OCI-LY7 (cell line): ENCODE measurements around the gene NDUFB5. TPM values are rescaled to one million over a fixed set of nuclear protein-coding genes. Genes with fewer than 3 reads are reported as not detected.

Experiments used
- BruUV-seq: library from RNA; stranded (reverse); fragments of 400-500 nt; replicated peaks from 2 replicates; lab custom pipeline; 2021; lab: Mats Ljungman, UMichigan
- CTCF ChIA-PET: fragments of 300-600 bp; sonication (Branson Sonifier 250); formaldehyde crosslinking; loops from one replicate; lab custom pipeline; 2022; ENCODE audit warnings: antibody characterized with exemption; ENCODE audit not compliant: unreplicated experiment; lab: Charles Lee
- POLR2A ChIA-PET: fragments of 300-600 bp; sonication (Branson Sonifier 250); formaldehyde crosslinking; loops from one replicate; lab custom pipeline; 2022; ENCODE audit warnings: antibody characterized with exemption; lab: Charles Lee
- DNase-seq: peaks from one replicate; pipeline ENCODE4 v3.0.0-alpha.2; 2015; ENCODE audit warnings: low spot score
- H2AFZ ChIP-seq: fragments of 200-600 bp; sonication (generic), shearing (Covaris generic); 2 replicates; pipeline ENCODE4 v1.6.1; 2014; ENCODE audit warnings: mild to moderate bottlenecking, antibody characterized with exemption, low read length, moderate library complexity
- H3K27ac ChIP-seq: fragments of 200-600 bp; sonication (generic); 2 replicates; pipeline ENCODE4 v1.5.1; 2014; ENCODE audit warnings: mixed run types, low read depth, mild to moderate bottlenecking, moderate library complexity, low read length, inconsistent platforms; ENCODE audit not compliant: poor library complexity, severe bottlenecking
- H3K36me3 ChIP-seq: fragments of 200-600 bp; sonication (generic); 2 replicates; pipeline ENCODE4 v1.6.1; 2014; ENCODE audit warnings: mild to moderate bottlenecking, antibody characterized with exemption, low read length, moderate library complexity, mixed read lengths; ENCODE audit not compliant: insufficient read depth
- H3K4me1 ChIP-seq: fragments of 200-600 bp; sonication (generic); 2 replicates; pipeline ENCODE4 v1.5.1; 2014; ENCODE audit warnings: mild to moderate bottlenecking, low read length; ENCODE audit not compliant: insufficient read depth, poor library complexity, severe bottlenecking
- H3K4me2 ChIP-seq: fragments of 200-600 bp; sonication (generic); 2 replicates; pipeline ENCODE4 v1.6.1; 2014; ENCODE audit warnings: mild to moderate bottlenecking, low read length
- H3K4me3 ChIP-seq: fragments of 200-600 bp; sonication (generic); 2 replicates; pipeline ENCODE4 v1.5.1; 2014; ENCODE audit warnings: mild to moderate bottlenecking, low read depth, low read length; ENCODE audit not compliant: poor library complexity, severe bottlenecking
- H3K79me2 ChIP-seq: fragments of 200-600 bp; sonication (generic); 2 replicates; pipeline ENCODE4 v1.6.1; 2016; ENCODE audit warnings: low read depth, mild to moderate bottlenecking, low read length, moderate library complexity, mixed read lengths; ENCODE audit not compliant: insufficient read depth
- H3K9me2 ChIP-seq: fragments of 200-600 bp; sonication (generic); 2 replicates; pipeline ENCODE4 v1.6.1; 2016; ENCODE audit warnings: mild to moderate bottlenecking, low read length, mixed read lengths; ENCODE audit not compliant: insufficient read depth
- H3K9me3 ChIP-seq: fragments of 200-600 bp; sonication (generic); 2 replicates; pipeline ENCODE4 v1.6.1; 2014; ENCODE audit warnings: mild to moderate bottlenecking, mixed run types, low read length, mixed read lengths
- H4K20me1 ChIP-seq: fragments of 200-600 bp; sonication (generic); 2 replicates; pipeline ENCODE4 v1.6.1; 2014; ENCODE audit warnings: mild to moderate bottlenecking, antibody characterized with exemption, low read length, moderate library complexity, mixed read lengths; ENCODE audit not compliant: insufficient read depth
- CTCF ChIP-seq: fragments of 200-600 bp; sonication (generic); conservative IDR thresholded peaks from 2 replicates; pipeline ENCODE4 v1.5.1; 2014; ENCODE audit warnings: mild to moderate bottlenecking, antibody characterized with exemption, low read length, moderate library complexity, mixed read lengths
- EZH2phosphoT487 ChIP-seq: fragments of 200-600 bp; sonication (generic); IDR thresholded peaks from 2 replicates; pipeline ENCODE4 v1.6.1; 2018; ENCODE audit warnings: low read depth, borderline replicate concordance, mild to moderate bottlenecking, mixed run types, antibody characterized with exemption, low read length, moderate library complexity, mixed read lengths
- intact Hi-C: fragments of 100-400 bp; cut with micrococcal nuclease; formaldehyde crosslinking; loops from one replicate; pipeline ENCODE4 v1.10.0; 2022; ENCODE audit not compliant: unreplicated experiment
- small RNA-seq: library from RNA; depleted of rRNA; stranded (forward); fragments of <200 nt; gene quantifications from one replicate; pipeline ENCODE3, GENCODE V24; 2014
- total RNA-seq, 2 experiments: library from RNA; depleted of rRNA in 1 of 2; stranded (reverse); fragments of >200 nt in 1 of 2; shearing (Covaris generic) in 1 of 2; gene quantifications; 2 replicates each; pipeline ENCODE4 v1.2.3, GENCODE V29; 2014 to 2022

The NDUFB5 gene
- total RNA-seq, 2 experiments from 2014 or later: 81.5 to 112 TPM

- Histone ChIP-seq H3K4me2 (no peak overlapping the region), H3K79me2 (peaks cover 98% of the 10 kb centered on the region), H4K20me1 (peaks cover 12% of the 10 kb centered on the region), H3K27ac (no peak overlapping the region), H3K36me3 (peaks cover 15% of the 10 kb centered on the region), H3K9me3 (no peaks in the 10 kb centered on the region), H3K4me3 (no peak overlapping the region), H3K4me1 (no peaks in the 10 kb centered on the region), H3K9me2 (no peaks in the 10 kb centered on the region), H2AFZ (no peak overlapping the region)
- no TSS peak for BruUV-seq
- TF ChIP-seq EZH2phosphoT487 (no peak), CTCF (no peak)
- CTCF ChIA-PET: no interaction called here
- no peak for DNase-seq
- POLR2A ChIA-PET: interaction anchor here (1.6 kb wide), 1 partner anchor 13 kb away, joined by 6 read pairs; no protein-coding TSS in a partner anchor
- intact Hi-C loops: no loop called here
Measured at GRCh38 chr3:179673523-179673922, 68.9 kb downstream of the NDUFB5 start.

GRCh38 chr3:179676081-179676480 is 71.5 kb downstream of the NDUFB5 start:
- H4K20me1 ChIP-seq: peaks cover 12% of the 10 kb centered on the region

More at GRCh38 chr3:179676081-179676480, 71.5 kb downstream of the NDUFB5 start:
- TF ChIP-seq EZH2phosphoT487 (no peak), CTCF (no peak)
- Histone ChIP-seq H3K4me1 (no peaks in the 10 kb centered on the region), H3K4me2 (no peak overlapping the region), H3K4me3 (no peak overlapping the region), H3K36me3 (peaks cover 9% of the 10 kb centered on the region; the same call in 1 of the 2 replicates), H2AFZ (no peak overlapping the region), H3K9me2 (no peaks in the 10 kb centered on the region), H3K79me2 (peaks cover 98% of the 10 kb centered on the region), H3K27ac (no peak overlapping the region), H3K9me3 (no peaks in the 10 kb centered on the region)
- ChIA-PET CTCF (no interaction called here), POLR2A (interaction anchor here (1.2 to 1.4 kb wide), 2 partner anchors 16 to 18 kb away, joined by 3 read pairs; no protein-coding TSS in a partner anchor)
- intact Hi-C loops: no loop called here
- BruUV-seq: no TSS peak
- DNase-seq: no peak

Small RNA genes within 50 kb of the gene (small RNA-seq; reads per million reads assigned to genes)
- gene AC090425.1 (not detected), gene RF01210 (not detected)

Other genes starting within 250 kb of the NDUFB5 start
- 3.0 and 3.7 TPM in 2 replicates for gene GNB4, start 153.3 kb upstream of the NDUFB5 start, total RNA-seq (2014; rRNA removed; shearing (Covaris generic))
- 9.5 and 16.2 TPM in 2 replicates for gene GNB4, start 153.3 kb upstream of the NDUFB5 start, total RNA-seq (2022)
- gene ACTL6A, start 41.9 kb upstream of the NDUFB5 start, total RNA-seq (2014; rRNA removed; shearing (Covaris generic)): 92.9 and 127 TPM in 2 replicates
- gene ACTL6A, start 41.9 kb upstream of the NDUFB5 start, total RNA-seq (2022): 125 and 126 TPM in 2 replicates
- 25.9 and 50.4 TPM in 2 replicates for gene MRPL47, start 156 bp upstream of the NDUFB5 start, total RNA-seq (2014; rRNA removed; shearing (Covaris generic))
- gene MRPL47, start 156 bp upstream of the NDUFB5 start, total RNA-seq (2022): 42.5 and 47.2 TPM in 2 replicates
- 23.7 and 25.8 TPM in 2 replicates for gene USP13, start 48.2 kb downstream of the NDUFB5 start, total RNA-seq (2014; rRNA removed; shearing (Covaris generic))
- gene USP13, start 48.2 kb downstream of the NDUFB5 start, total RNA-seq (2022): 49.7 and 55.2 TPM in 2 replicates